Measurements from ENCODE around the gene ADAMTS17.

DNA sequence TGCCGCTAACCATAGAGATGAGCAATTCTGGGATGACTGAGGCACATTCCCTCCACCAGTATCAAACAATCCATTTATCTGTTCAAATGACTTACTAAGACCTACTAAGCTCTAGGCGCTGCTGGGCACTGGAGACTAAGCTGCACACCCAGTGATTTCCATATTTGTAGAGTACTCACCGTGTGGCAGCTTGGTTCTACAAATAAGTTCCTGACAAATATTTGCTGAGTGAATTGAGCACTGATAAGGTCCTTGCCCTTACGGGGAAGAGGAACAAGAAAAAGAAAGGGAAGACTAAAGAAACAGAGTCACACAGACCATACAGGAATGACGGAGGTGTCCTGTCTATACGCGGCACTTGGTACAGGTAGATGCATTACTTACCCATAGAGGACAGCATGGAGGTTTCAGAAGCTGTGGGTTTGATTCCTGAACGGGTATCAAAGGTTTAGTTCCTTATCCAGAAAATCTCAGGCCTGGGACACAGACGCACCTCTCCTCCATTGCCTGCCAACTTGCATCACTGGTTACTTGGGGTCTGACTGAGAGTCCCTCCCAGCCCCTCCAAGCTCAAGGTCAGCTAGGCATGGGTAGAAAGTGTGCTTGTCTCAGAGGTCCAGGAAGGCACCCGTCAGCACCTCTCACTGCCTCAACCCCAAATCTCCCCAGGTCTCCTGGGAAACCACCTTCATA, 310.0 kb downstream of the ADAMTS17 start:
- TF ChIP-seq, protein P1, sequence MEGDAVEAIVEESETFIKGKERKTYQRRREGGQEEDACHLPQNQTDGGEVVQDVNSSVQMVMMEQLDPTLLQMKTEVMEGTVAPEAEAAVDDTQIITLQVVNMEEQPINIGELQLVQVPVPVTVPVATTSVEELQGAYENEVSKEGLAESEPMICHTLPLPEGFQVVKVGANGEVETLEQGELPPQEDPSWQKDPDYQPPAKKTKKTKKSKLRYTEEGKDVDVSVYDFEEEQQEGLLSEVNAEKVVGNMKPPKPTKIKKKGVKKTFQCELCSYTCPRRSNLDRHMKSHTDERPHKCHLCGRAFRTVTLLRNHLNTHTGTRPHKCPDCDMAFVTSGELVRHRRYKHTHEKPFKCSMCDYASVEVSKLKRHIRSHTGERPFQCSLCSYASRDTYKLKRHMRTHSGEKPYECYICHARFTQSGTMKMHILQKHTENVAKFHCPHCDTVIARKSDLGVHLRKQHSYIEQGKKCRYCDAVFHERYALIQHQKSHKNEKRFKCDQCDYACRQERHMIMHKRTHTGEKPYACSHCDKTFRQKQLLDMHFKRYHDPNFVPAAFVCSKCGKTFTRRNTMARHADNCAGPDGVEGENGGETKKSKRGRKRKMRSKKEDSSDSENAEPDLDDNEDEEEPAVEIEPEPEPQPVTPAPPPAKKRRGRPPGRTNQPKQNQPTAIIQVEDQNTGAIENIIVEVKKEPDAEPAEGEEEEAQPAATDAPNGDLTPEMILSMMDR (conservative IDR thresholded peaks at IDR 0.05; ENCODE audit: low read length) = no peak
- TF ChIP-seq EZH2phosphoT487 (IDR thresholded peaks at IDR 0.05; ENCODE audit: borderline replicate concordance) = no peak
